CD14-positive monocyte (primary cell): Measurements from ENCODE around the gene SLC35E4. TPM values are rescaled to one million over a fixed set of nuclear protein-coding genes. Genes with fewer than 3 reads are reported as not detected.

Experiments used
- DNase-seq, 3 donors: peaks; one replicate each; pipeline ENCODE4 v3.0.0-alpha.2; 2011 to 2022
- H2AFZ ChIP-seq: 2 replicates; pipeline ENCODE4 v1.6.0; 2012; ENCODE audit warnings: mild to moderate bottlenecking, low read depth, low read length, inconsistent platforms; ENCODE audit not compliant: insufficient read depth, poor library complexity, severe bottlenecking
- H3K27ac ChIP-seq, 2 donors: 1 replicate in 1 of 2; 2 replicates in 1 of 2; pipeline ENCODE4 v1.5.1; 2012 to 2013; ENCODE audit warnings: low read length in 2 of 2, control low read depth in 1 of 2, inconsistent platforms in 1 of 2, low read depth in 1 of 2, mild to moderate bottlenecking in 1 of 2
- H3K27me3 ChIP-seq, 2 donors: one replicate each; pipeline versions ENCODE4 v1.6.0 to v1.6.1; 2011 to 2013; ENCODE audit warnings: low read length in 2 of 2; ENCODE audit not compliant: control insufficient read depth in 2 of 2, insufficient read depth in 2 of 2
- H3K36me3 ChIP-seq, 2 donors: replicated peaks in 1 of 2; 1 replicate in 1 of 2; 2 replicates in 1 of 2; pipeline versions ENCODE4 v1.5.1 to v1.6.1; 2012 to 2013; ENCODE audit warnings: low read length in 2 of 2, control low read depth in 1 of 2, inconsistent platforms in 1 of 2, mild to moderate bottlenecking in 1 of 2; ENCODE audit not compliant: insufficient read depth in 2 of 2, control insufficient read depth in 1 of 2
- H3K4me1 ChIP-seq, 2 donors: 1 replicate in 1 of 2; 2 replicates in 1 of 2; pipeline versions ENCODE4 v1.5.1 to v1.6.1; 2012 to 2013; ENCODE audit warnings: low read length in 2 of 2, control low read depth in 1 of 2, inconsistent platforms in 1 of 2, mild to moderate bottlenecking in 1 of 2, moderate library complexity in 1 of 2; ENCODE audit not compliant: insufficient read depth in 2 of 2, control insufficient read depth in 1 of 2
- H3K4me2 ChIP-seq: replicated peaks from 2 replicates; pipeline ENCODE3; 2012; ENCODE audit warnings: low read length, moderate library complexity, mild to moderate bottlenecking; ENCODE audit not compliant: poor library complexity, severe bottlenecking; ENCODE audit errors: extremely low read depth
- H3K4me3 ChIP-seq, 3 experiments: fragments of 200-600 bp in 1 of 3; sonication (generic) in 1 of 3; replicated peaks in 1 of 3; 1 replicate in 2 of 3; 2 replicates in 1 of 3; pipeline ENCODE4 v1.5.1; 2011 to 2013; ENCODE audit warnings: low read length in 3 of 3, mild to moderate bottlenecking in 3 of 3, control low read depth in 2 of 3, low read depth in 2 of 3, inconsistent platforms in 1 of 3, moderate library complexity in 1 of 3
- H3K79me2 ChIP-seq: 2 replicates; pipeline ENCODE4 v1.6.0; 2012; ENCODE audit warnings: mild to moderate bottlenecking, control low read depth, inconsistent platforms, low read length, moderate library complexity; ENCODE audit not compliant: insufficient read depth
- H3K9ac ChIP-seq: 2 replicates; pipeline ENCODE4 v1.6.0; 2017; ENCODE audit warnings: low read length, mild to moderate bottlenecking; ENCODE audit not compliant: insufficient read depth, poor library complexity, severe bottlenecking
- H3K9me3 ChIP-seq, 2 donors: replicated peaks in 1 of 2; 1 replicate in 1 of 2; 2 replicates in 1 of 2; pipeline versions ENCODE4 v1.5.1 to v1.6.1; 2012 to 2013; ENCODE audit warnings: low read length in 2 of 2, control low read depth in 1 of 2; ENCODE audit not compliant: control insufficient read depth in 1 of 2, insufficient read depth in 1 of 2
- H4K20me1 ChIP-seq: 2 replicates; pipeline ENCODE4 v1.6.0; 2012; ENCODE audit warnings: mild to moderate bottlenecking, low read length, control low read depth, moderate library complexity; ENCODE audit not compliant: insufficient read depth
- H3K27ac Mint-ChIP-seq, 7 donors: one replicate each; pipeline ENCODE4 v1.8.0; 2020; ENCODE audit warnings: mild to moderate bottlenecking in 7 of 7, mixed read lengths in 7 of 7, moderate library complexity in 6 of 7, inconsistent platforms in 2 of 7
- H3K27me3 Mint-ChIP-seq, 3 donors: one replicate each; pipeline ENCODE4 v1.8.0; 2021 to 2022; ENCODE audit warnings: low read depth in 3 of 3, mild to moderate bottlenecking in 3 of 3, mixed read lengths in 3 of 3, moderate library complexity in 3 of 3, inconsistent platforms in 1 of 3
- H3K36me3 Mint-ChIP-seq, 2 donors: one replicate each; pipeline ENCODE4 v1.8.0; 2020; ENCODE audit warnings: mixed read lengths in 2 of 2, inconsistent platforms in 1 of 2, mild to moderate bottlenecking in 1 of 2
- H3K4me1 Mint-ChIP-seq: one replicate; pipeline ENCODE4 v1.8.0; 2020; ENCODE audit warnings: mild to moderate bottlenecking, mixed read lengths
- H3K4me3 Mint-ChIP-seq, 2 donors: one replicate each; pipeline ENCODE4 v1.8.0; 2020; ENCODE audit warnings: mild to moderate bottlenecking in 2 of 2, mixed read lengths in 2 of 2, moderate library complexity in 1 of 2
- H3K9me3 Mint-ChIP-seq, 7 donors: one replicate each; pipeline ENCODE4 v1.8.0; 2020 to 2022; ENCODE audit warnings: mixed read lengths in 7 of 7, mild to moderate bottlenecking in 6 of 7, moderate library complexity in 6 of 7, inconsistent platforms in 2 of 7
- WGBS: methylation state at CpG from one replicate; pipeline ENCODE4 v1.1.5; 2013; ENCODE audit warnings: missing lambda C conversion rate; ENCODE audit not compliant: insufficient coverage; 5-methylcytosine and 5-hydroxymethylcytosine counted together
- intact Hi-C, 2 donors: fragments of 100-400 bp; cut with micrococcal nuclease; formaldehyde crosslinking; loops; one replicate each; pipeline versions ENCODE4 v1.15.0 to v1.15.1; 2023
- polyA plus RNA-seq, 3 donors: library from polyadenylated mRNA; depleted of rRNA in 1 of 3; unstranded in 2 of 3; stranded (reverse) in 1 of 3; fragments of 300-500 nt in 2 of 3; fragments of >200 nt in 1 of 3; fragmentation: Illumina TruSeq in 2 of 3; gene quantifications; 1 replicate in 2 of 3; 2 replicates in 1 of 3; pipeline ENCODE4 v1.2.3, GENCODE V29; 2012 to 2021
- TF ChIP-seq, protein P1 (sequence below): fragments of 200-600 bp; IDR thresholded peaks from one replicate; pipeline ENCODE4 v1.8.0; 2022; ENCODE audit warnings: antibody characterized with exemption, mild to moderate bottlenecking

Gene SLC35E4
- polyA plus RNA-seq, 3 donors = 1.4 to 2.4 (median 1.6) TPM

DNA sequence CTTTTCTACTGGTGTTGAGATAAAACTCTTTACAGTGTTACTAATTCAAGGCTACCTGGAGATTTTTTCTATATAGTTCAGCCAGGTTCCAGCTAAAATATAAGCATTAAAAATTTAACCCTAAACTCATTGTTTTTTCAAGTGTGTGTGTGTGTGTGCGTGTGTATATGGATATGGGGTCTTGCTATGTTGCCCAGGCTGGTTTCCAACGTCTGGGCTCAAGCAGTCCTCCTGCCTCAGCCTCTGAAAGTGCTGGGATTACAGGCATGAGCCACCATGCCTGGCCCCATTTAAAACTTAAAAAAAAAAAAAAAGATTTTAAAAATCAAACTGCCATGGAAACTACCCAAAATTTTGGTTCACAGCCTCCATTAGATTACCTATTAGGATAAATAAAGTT is 39.4 kb upstream of the SLC35E4 start:
- Mint-ChIP-seq H3K9me3 (peaks cover 0 to 6% (median 0%) of the 10 kb centered on the region in 7 donors), H3K4me1 (peaks cover 6% of the 10 kb centered on the region), H3K27ac (no peak overlapping the region), H3K27me3 (peaks cover 7 to 12% (median 8%) of the 10 kb centered on the region in 3 donors), H3K36me3 (no peaks in the 10 kb centered on the region), H3K4me3 (no peak overlapping the region)
- Histone ChIP-seq H3K4me1 (peaks cover 5 to 10% of the 10 kb centered on the region in 2 donors), H3K4me3 (no peak overlapping the region), H4K20me1 (no peaks in the 10 kb centered on the region), H3K27ac (no peak overlapping the region), H3K79me2 (peaks cover 5% of the 10 kb centered on the region), H3K9ac (no peak overlapping the region), H2AFZ (no peak overlapping the region), H3K36me3 (no peaks in the 10 kb centered on the region), H3K27me3 (no peaks in the 10 kb centered on the region), H3K4me2 (no peak overlapping the region), H3K9me3 (no peaks in the 10 kb centered on the region)
- TF ChIP-seq, protein P1, sequence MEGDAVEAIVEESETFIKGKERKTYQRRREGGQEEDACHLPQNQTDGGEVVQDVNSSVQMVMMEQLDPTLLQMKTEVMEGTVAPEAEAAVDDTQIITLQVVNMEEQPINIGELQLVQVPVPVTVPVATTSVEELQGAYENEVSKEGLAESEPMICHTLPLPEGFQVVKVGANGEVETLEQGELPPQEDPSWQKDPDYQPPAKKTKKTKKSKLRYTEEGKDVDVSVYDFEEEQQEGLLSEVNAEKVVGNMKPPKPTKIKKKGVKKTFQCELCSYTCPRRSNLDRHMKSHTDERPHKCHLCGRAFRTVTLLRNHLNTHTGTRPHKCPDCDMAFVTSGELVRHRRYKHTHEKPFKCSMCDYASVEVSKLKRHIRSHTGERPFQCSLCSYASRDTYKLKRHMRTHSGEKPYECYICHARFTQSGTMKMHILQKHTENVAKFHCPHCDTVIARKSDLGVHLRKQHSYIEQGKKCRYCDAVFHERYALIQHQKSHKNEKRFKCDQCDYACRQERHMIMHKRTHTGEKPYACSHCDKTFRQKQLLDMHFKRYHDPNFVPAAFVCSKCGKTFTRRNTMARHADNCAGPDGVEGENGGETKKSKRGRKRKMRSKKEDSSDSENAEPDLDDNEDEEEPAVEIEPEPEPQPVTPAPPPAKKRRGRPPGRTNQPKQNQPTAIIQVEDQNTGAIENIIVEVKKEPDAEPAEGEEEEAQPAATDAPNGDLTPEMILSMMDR = no peak
- WGBS = no CpG with 5 or more reads among the region's 2 CpGs
- no peak for DNase-seq
- intact Hi-C loops = loop anchor here in 1 of 2 donors (10.0 kb wide), 1 partner anchor 151 kb away; no protein-coding TSS in a partner anchor

DNA sequence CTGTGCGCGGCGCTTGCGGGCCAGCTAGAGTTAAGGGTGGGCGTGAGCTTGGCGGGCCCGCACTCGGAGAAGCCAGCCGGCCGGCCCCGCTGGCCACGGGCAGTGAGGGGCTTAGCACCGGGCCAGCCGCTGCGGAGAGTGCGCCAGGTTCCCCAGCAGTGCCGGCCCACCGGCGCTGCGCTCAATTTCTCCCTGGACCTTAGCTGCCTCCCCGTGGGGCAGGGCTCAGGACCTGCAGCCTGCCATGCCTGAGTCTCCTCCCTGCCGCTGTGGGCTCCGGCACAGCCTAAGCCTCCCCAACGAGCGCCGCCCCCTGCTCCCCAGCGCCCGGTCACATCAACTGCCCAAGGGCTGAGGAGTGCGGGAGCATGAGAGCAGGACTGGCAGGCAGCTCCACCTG is 38.7 kb upstream of the SLC35E4 start:
- no peak for DNase-seq
- Histone ChIP-seq H2AFZ (no peak overlapping the region), H3K4me1 (peaks cover 4 to 5% of the 10 kb centered on the region in 2 donors), H3K27me3 (no peaks in the 10 kb centered on the region), H3K9me3 (no peaks in the 10 kb centered on the region), H3K4me3 (no peak overlapping the region), H3K4me2 (no peak overlapping the region), H3K79me2 (no peaks in the 10 kb centered on the region), H3K27ac (no peak overlapping the region), H3K36me3 (no peaks in the 10 kb centered on the region), H3K9ac (no peak overlapping the region), H4K20me1 (no peaks in the 10 kb centered on the region)
- H3K27me3 Mint-ChIP-seq = peaks cover 7 to 13% (median 8%) of the 10 kb centered on the region in 3 donors
- H3K9me3 Mint-ChIP-seq = peaks cover 0 to 6% (median 0%) of the 10 kb centered on the region in 7 donors
- H3K27ac Mint-ChIP-seq = no peak overlapping the region
- no peaks in the 10 kb centered on the region for H3K36me3 Mint-ChIP-seq
- intact Hi-C loops = loop anchor here in 1 of 2 donors (10.0 kb wide), 1 partner anchor 152 kb away; no protein-coding TSS in a partner anchor
- peaks cover 7% of the 10 kb centered on the region for H3K4me1 Mint-ChIP-seq
- WGBS = 94% methylated on average over 23 of the region's 29 CpGs
- TF ChIP-seq, protein P1 = no peak
- H3K4me3 Mint-ChIP-seq = no peak overlapping the region
